ENCODE measurements around the gene TRIM56.
"Not testable (repeated sequence)": the region's sequence is repeated elsewhere in the genome, so short reads cannot be mapped to it uniquely, and the experiment has no call there.

The TRIM56 gene

GRCh38 chr7:101125989-101126650, 40.8 kb downstream of the TRIM56 start:
- Histone ChIP-seq H3K36me3 (ENCODE audit: insufficient read depth, low read length) (peaks cover 5% of the 10 kb centered on the region; the same call in 1 of the 2 replicates), H3K27ac (ENCODE audit: low read depth, low read length) (no peak overlapping the region), H3K4me3 (ENCODE audit: low read length) (no peak overlapping the region), H3K4me1 (ENCODE audit: insufficient read depth, low read length) (peaks cover 29% of the 10 kb centered on the region), H3K9ac (ENCODE audit: low read depth, low read length) (no peak overlapping the region), H3K27me3 (ENCODE audit: insufficient read depth, low read length) (no peaks in the 10 kb centered on the region), H3K9me3 (ENCODE audit: insufficient read depth, low read depth, low read length) (no peaks in the 10 kb centered on the region)
- WGBS = 75% methylated on average over 15 of the region's 15 CpGs

GRCh38 chr7:101126651-101127459, 41.6 kb downstream of the TRIM56 start, which contains the start of gene SERPINE1:
Gene SERPINE1 (plus strand): TSS chr7:101127104. CDS start chr7:101128394, 1,290 bp downstream.
- H3K9me3 ChIP-seq (ENCODE audit: insufficient read depth, low read depth, low read length) = no peaks in the 10 kb centered on the region
- H3K4me1 ChIP-seq (ENCODE audit: insufficient read depth, low read length) = peaks cover 27% of the 10 kb centered on the region
- peaks cover 8% of the 10 kb centered on the region; the same call in 1 of the 2 replicates for H3K36me3 ChIP-seq (ENCODE audit: insufficient read depth, low read length)
- H3K4me3 ChIP-seq (ENCODE audit: low read length) = peak within 1 kb of the TSS; percentile 47
- WGBS = 16% methylated on average over 22 of the region's 22 CpGs
- peak within 1 kb of the TSS; percentile 41; the same call in 1 of the 2 replicates for H3K27ac ChIP-seq (ENCODE audit: low read depth, low read length)
- H3K27me3 ChIP-seq (ENCODE audit: insufficient read depth, low read length) = no peaks in the 10 kb centered on the region
- H3K9ac ChIP-seq (ENCODE audit: low read depth, low read length) = peak within 1 kb of the TSS; percentile 4; the same call in 1 of the 2 replicates

GRCh38 chr7:101127460-101128039, 42.3 kb downstream of the TRIM56 start:
- Histone ChIP-seq H3K36me3 (ENCODE audit: insufficient read depth, low read length) (peaks cover 12% of the 10 kb centered on the region; the same call in 1 of the 2 replicates), H3K27me3 (ENCODE audit: insufficient read depth, low read length) (no peaks in the 10 kb centered on the region), H3K9ac (ENCODE audit: low read depth, low read length) (peak overlapping the region; percentile 4; the same call in 1 of the 2 replicates), H3K4me1 (ENCODE audit: insufficient read depth, low read length) (peaks cover 20% of the 10 kb centered on the region), H3K27ac (ENCODE audit: low read depth, low read length) (peak overlapping the region; percentile 41; the same call in 1 of the 2 replicates), H3K4me3 (ENCODE audit: low read length) (peak overlapping the region; percentile 47), H3K9me3 (ENCODE audit: insufficient read depth, low read depth, low read length) (no peaks in the 10 kb centered on the region)
- 74% methylated on average over 3 of the region's 3 CpGs for WGBS

- peaks cover 13% of the 10 kb centered on the region; the same call in 1 of the 2 replicates for H3K36me3 ChIP-seq (ENCODE audit: insufficient read depth, low read length)
- 83% methylated on average over 14 of the region's 14 CpGs for WGBS
- H3K4me3 ChIP-seq (ENCODE audit: low read length) = 0 out of 2 replicates have a peak overlapping the region, but pooled peaks have one; percentile 47
- H3K27ac ChIP-seq (ENCODE audit: low read depth, low read length) = no peak overlapping the region
- H3K27me3 ChIP-seq (ENCODE audit: insufficient read depth, low read length) = no peaks in the 10 kb centered on the region
- no peaks in the 10 kb centered on the region for H3K9me3 ChIP-seq (ENCODE audit: insufficient read depth, low read depth, low read length)
- peaks cover 15% of the 10 kb centered on the region for H3K4me1 ChIP-seq (ENCODE audit: insufficient read depth, low read length)
- no peak overlapping the region; the same call in 1 of the 2 replicates for H3K9ac ChIP-seq (ENCODE audit: low read depth, low read length)
Measured at GRCh38 chr7:101128040-101128834, 43.0 kb downstream of the TRIM56 start.

- peaks cover 27% of the 10 kb centered on the region for H3K4me1 ChIP-seq (ENCODE audit: insufficient read depth, low read length)
Measured at GRCh38 chr7:101129603-101130117, 44.4 kb downstream of the TRIM56 start.

GRCh38 chr7:101132626-101133600, 47.6 kb downstream of the TRIM56 start:
- not testable (repeated sequence) for H3K27me3 ChIP-seq (ENCODE audit: insufficient read depth, low read length); H3K4me3 ChIP-seq (ENCODE audit: low read length); H3K27ac ChIP-seq (ENCODE audit: low read depth, low read length); H3K9ac ChIP-seq (ENCODE audit: low read depth, low read length); H3K9me3 ChIP-seq (ENCODE audit: insufficient read depth, low read depth, low read length)
- peaks cover 14% of the 10 kb centered on the region for H3K4me1 ChIP-seq (ENCODE audit: insufficient read depth, low read length)
- WGBS = 94% methylated on average over 18 of the region's 18 CpGs
- peaks cover 20% of the 10 kb centered on the region; the same call in 1 of the 2 replicates for H3K36me3 ChIP-seq (ENCODE audit: insufficient read depth, low read length)

More at GRCh38 chr7:101129603-101130117, 44.4 kb downstream of the TRIM56 start:
- peaks cover 13% of the 10 kb centered on the region; the same call in 1 of the 2 replicates for H3K36me3 ChIP-seq (ENCODE audit: insufficient read depth, low read length)
- H3K27ac ChIP-seq (ENCODE audit: low read depth, low read length) = no peak overlapping the region
- H3K27me3 ChIP-seq (ENCODE audit: insufficient read depth, low read length) = no peaks in the 10 kb centered on the region
- 88% methylated on average over 1 of the region's 3 CpGs for WGBS
- no peak overlapping the region for H3K9ac ChIP-seq (ENCODE audit: low read depth, low read length)
- H3K9me3 ChIP-seq (ENCODE audit: insufficient read depth, low read depth, low read length) = no peaks in the 10 kb centered on the region
- H3K4me3 ChIP-seq (ENCODE audit: low read length) = no peak overlapping the region

- H3K36me3 ChIP-seq (ENCODE audit: insufficient read depth, low read length) = peaks cover 20% of the 10 kb centered on the region; the same call in 1 of the 2 replicates
- peaks cover 20% of the 10 kb centered on the region for H3K4me1 ChIP-seq (ENCODE audit: insufficient read depth, low read length)
- WGBS = 84% methylated on average over 14 of the region's 15 CpGs
- peak overlapping the region; percentile 31; the same call in 1 of the 2 replicates for H3K9ac ChIP-seq (ENCODE audit: low read depth, low read length)
- peak overlapping the region; percentile 68 for H3K27ac ChIP-seq (ENCODE audit: low read depth, low read length)
- H3K4me3 ChIP-seq (ENCODE audit: low read length) = no peak overlapping the region
- H3K9me3 ChIP-seq (ENCODE audit: insufficient read depth, low read depth, low read length) = no peaks in the 10 kb centered on the region
- no peaks in the 10 kb centered on the region for H3K27me3 ChIP-seq (ENCODE audit: insufficient read depth, low read length)
Measured at GRCh38 chr7:101133621-101134398, 48.5 kb downstream of the TRIM56 start.

GRCh38 chr7:101134399-101134980, 49.2 kb downstream of the TRIM56 start:
- Histone ChIP-seq H3K4me3 (ENCODE audit: low read length) (no peak overlapping the region), H3K27me3 (ENCODE audit: insufficient read depth, low read length) (no peaks in the 10 kb centered on the region), H3K9ac (ENCODE audit: low read depth, low read length) (peak overlapping the region; percentile 31; the same call in 1 of the 2 replicates), H3K9me3 (ENCODE audit: insufficient read depth, low read depth, low read length) (no peaks in the 10 kb centered on the region), H3K27ac (ENCODE audit: low read depth, low read length) (peak overlapping the region; percentile 68), H3K4me1 (ENCODE audit: insufficient read depth, low read length) (peaks cover 20% of the 10 kb centered on the region), H3K36me3 (ENCODE audit: insufficient read depth, low read length) (peaks cover 20% of the 10 kb centered on the region; the same call in 1 of the 2 replicates)
- WGBS = 73% methylated on average over 5 of the region's 6 CpGs
